GM12874 (cell line): ENCODE results near the gene DDX20.
A peak's percentile ranks its signal among the peaks of the same experiment; 100 is the strongest.

Experiments
- TF ChIP-seq, protein P1 (sequence below): IDR thresholded peaks from 2 replicates; pipeline ENCODE4 v1.5.1; 2011; ENCODE audit warnings: low read depth, mild to moderate bottlenecking, control low read depth, low read length, moderate library complexity; ENCODE audit not compliant: insufficient read depth

The DDX20 gene

DNA sequence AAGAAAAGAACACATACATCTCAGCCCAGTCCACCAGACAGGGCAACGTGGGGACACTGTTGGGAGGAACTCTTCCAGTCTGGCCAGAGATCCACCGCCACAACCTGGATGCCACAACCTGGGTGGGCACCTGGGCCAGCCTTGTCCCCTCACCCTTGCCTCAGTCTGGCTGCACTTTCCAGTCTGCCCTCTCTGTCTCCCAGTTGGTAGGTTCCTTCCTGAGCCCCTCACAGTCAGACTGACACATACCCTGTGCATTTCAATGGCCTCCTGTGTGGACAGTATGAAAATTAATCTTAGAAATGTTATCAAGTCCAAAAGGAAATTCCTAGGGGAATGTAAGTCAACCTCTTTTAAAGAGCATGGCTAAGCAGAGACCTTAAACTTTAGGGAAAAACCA lies 49.5 kb downstream of the DDX20 start:
- TF ChIP-seq, protein P1, sequence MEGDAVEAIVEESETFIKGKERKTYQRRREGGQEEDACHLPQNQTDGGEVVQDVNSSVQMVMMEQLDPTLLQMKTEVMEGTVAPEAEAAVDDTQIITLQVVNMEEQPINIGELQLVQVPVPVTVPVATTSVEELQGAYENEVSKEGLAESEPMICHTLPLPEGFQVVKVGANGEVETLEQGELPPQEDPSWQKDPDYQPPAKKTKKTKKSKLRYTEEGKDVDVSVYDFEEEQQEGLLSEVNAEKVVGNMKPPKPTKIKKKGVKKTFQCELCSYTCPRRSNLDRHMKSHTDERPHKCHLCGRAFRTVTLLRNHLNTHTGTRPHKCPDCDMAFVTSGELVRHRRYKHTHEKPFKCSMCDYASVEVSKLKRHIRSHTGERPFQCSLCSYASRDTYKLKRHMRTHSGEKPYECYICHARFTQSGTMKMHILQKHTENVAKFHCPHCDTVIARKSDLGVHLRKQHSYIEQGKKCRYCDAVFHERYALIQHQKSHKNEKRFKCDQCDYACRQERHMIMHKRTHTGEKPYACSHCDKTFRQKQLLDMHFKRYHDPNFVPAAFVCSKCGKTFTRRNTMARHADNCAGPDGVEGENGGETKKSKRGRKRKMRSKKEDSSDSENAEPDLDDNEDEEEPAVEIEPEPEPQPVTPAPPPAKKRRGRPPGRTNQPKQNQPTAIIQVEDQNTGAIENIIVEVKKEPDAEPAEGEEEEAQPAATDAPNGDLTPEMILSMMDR: no peak

DNA sequence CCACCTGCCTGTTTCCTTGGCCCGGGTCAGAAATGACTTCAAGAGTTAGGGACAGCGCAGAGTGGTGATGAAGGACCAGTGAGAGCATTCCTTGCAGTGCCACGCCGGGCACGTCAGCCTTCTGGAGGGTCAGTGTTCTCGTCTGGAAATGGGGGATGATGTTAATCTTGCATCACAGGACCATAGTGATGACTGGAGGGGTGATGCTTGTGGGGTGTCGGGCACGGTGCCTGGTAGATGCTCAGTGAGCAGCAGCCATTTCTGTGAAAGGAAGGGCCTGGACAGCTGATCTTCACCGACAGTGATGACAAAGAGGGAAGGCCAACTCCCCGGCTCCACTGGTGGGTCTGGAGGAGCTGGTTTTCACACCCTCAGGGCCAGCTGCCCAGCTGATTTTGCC lies 56.2 kb downstream of the DDX20 start:
- TF ChIP-seq, protein P1: no peak

DNA sequence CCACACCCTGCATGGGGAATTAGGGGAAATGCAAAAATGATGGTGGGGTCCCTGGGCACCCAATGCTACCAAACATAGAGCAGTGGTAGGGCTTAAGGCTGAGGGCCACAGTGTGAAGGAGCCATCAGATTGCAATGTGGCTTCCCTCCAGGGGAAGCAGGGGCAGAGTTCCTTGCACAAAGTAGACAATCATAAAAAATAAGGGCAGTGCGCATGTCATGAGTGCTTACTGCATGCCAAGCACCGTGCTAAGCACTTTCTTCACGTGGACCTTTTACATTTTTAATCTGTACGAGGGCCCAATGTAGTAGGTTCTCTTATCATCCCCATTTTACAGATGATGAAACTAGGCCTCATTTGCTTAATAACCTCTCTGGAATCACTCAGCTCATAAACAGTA lies 56.6 kb downstream of the DDX20 start:
- TF ChIP-seq, protein P1: no peak

DNA sequence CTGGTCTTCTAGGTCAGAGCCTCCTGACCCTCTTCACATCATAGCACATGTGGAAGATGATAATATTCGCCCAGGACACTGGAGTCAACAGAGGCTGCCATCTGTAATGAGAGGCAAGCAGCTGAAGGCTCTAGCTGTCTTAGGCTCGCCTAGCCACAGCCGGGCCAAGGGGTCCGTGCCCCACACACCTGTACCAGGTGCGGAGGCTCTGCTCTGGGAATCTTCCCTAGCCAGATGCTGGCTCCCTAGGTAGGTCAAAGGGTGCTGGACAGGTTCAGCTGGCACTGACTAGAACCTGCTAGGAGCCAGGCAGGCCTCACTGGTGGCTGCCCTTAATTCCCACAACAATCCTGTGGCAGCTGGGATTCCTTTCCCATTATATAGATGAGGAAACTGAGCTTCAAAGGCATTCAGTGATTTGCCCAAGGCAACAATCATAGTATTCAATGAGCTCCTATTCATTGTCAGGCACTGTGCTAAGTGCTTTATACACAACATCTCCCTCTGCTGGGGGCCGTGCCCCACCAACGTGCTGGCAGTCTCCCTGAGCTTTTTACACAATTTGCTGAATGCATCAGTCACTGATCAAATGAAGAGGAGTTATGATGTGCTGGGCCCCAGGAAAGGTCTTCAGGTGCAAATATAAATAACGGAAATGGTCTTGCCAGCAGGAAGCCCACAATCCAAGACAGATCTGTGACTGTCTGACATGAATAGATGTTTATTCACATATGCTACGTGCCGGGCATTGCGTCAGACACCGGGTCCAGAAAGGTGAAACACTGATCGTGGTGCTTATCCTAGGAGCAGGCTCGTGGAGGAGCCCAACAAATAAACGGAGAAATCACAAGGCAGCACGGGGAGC lies 58.0 kb downstream of the DDX20 start:
- TF ChIP-seq, protein P1: 0 out of 2 replicates have a peak, but pooled peaks have one; percentile 10

DNA sequence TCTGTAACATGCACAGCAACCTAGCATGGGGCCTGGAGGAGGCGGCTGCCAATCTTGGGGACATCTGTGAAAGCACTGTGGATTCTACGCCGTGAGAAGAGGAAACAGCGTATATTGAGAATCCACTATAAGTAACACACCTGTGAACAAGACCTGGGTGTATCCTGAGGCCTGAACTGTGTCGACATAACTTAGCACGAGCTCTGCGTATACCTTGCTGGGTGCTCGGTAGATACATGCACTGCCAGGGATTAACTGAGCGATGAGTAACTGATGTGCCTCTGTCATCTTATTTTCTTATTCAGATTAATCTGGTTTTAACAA lies 58.6 kb downstream of the DDX20 start:
- TF ChIP-seq, protein P1: no peak

DNA sequence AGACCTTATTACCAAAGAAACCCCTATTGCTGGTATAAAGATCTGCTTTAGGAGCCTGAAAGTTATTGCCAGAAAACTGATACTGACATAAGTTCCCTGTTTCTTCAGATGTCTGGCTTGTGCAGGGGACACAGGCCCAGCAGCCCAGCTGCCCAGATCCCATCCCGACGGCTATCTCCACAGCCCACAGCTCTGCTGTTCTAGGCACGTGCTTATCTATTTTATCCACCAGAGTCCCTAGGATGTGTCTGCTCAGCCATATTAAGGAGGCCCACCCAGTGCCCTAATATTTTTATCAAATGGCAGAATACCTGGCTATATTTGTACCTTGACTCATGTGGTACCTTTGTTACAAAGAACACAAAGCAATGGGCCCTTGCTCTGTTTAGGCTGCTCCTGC lies 58.9 kb downstream of the DDX20 start:
- TF ChIP-seq, protein P1: no peak
